IPS-NIHi7 (cell line): ENCODE measurements around the gene KDM4B.

Experiments
- DNase-seq: peaks from one replicate; pipeline ENCODE4 v3.0.0; 2012; ENCODE audit warnings: mixed read lengths; ENCODE audit errors: extremely low spot score

Gene KDM4B

GRCh38 chr19:5132698-5133651 is 164.1 kb downstream of the KDM4B start:
- DNase-seq, result no peak

GRCh38 chr19:5133986-5134595 is 165.2 kb downstream of the KDM4B start:
- no peak for DNase-seq

DNA sequence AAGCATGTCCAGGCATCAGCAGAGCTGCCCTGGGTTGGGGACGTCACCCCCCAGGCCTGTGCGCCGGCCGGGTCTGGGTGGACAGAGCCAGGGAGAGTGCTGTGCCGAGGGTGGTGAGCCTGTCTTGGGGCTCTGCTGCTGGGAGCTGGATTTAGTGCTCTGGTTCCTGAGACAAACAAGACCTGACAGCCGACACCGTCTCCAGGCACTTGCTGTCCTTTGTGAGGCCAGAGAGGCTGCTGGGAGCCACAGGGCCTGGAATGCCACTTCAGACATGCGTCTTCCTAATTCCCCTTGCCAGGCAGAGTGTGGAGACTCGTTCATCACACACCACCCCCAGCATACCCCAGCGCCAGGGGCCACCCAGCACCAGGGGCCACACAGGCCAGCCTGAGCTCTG is 165.8 kb downstream of the KDM4B start:
- no peak for DNase-seq

DNA sequence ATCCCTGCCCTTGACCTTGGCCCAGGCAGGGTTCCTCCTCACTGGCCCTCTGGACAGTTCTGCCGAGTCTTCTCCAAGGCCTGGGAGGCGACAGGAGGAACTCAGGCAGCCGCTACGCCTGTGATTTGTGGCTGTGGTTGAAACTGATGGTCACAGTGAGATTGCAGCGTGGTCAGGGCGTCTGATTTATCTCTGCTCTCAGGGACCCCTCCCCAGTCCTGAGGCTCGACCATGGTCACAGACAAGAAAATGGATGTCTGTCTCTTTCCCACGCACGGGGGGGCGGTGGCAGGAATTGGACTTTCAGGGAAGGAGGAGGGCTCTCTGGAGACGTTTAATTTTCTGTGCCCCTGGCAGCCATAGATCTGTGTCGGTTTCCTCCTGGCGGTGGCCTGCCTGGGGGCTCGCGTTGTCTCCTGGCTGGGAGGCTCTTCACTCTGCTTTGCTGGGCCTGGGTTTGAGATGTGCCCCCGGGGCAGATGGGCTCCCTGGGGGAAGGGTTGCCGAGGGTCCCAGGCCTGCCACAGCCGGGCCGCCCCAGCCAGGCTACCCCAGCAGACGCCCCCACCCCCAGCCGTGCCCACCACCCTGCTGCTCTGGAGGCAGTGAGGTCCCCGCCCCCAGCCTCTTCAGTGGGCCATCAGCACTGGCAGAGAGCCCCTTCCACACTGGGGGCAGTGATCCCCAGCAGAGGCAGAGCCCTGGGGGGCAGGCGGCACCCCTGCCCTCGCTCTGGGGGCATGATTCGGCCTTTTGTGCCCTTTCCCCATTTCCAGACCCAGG is 167.4 kb downstream of the KDM4B start:
- no peak for DNase-seq

- DNase-seq, result no peak
These were observed 168.2 kb downstream of the KDM4B start for GRCh38 chr19:5137114-5137513.

- peak; percentile 94 for DNase-seq
These were observed 168.7 kb downstream of the KDM4B start for GRCh38 chr19:5137571-5138124.

DNA sequence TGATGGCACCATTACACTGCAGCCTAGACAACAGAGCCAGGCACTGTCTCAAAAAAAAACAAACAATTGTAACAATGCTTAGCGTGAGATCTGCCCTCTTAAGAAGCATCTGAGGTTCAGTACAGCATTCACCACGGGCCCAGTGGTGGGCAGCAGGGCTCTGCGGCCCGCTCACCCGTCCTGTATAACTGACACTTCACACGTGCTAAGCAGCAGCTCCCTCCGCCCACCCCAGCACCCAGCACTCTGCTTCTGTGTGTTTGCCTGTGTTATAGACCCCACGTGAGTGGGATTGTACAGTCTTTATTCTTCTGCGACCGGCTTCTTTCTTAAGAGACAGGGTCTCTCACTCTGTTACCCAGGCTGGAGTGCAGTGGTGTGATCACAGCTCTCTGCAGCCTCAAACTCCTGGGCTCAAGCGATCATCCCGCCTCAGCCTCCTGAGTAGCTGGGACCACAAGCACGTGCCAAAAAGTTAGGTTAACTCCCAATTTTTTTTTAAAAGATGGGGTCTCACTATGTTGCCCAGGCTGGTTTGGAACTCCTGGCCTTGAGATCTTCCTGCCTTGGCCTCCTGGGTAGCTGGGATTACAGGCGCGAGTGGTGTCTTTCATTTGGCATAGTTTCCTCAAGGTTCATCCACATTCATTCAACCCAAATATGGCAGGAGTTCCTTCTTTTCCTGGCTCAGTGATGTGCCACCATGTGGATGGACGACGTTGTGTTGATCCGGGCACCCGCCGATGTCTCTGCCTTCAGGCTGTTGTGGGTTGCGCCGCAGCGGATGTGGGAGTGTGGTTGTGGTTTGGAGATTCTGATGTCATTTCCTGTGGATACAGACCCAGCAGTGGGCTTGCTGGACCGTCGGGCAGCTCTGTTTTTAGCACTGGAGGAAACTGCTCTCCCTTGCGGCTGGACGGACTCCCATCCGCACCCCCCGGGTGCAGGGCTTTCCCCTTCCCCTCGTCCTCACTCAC is 170.0 kb downstream of the KDM4B start:
- no peak for DNase-seq

DNA sequence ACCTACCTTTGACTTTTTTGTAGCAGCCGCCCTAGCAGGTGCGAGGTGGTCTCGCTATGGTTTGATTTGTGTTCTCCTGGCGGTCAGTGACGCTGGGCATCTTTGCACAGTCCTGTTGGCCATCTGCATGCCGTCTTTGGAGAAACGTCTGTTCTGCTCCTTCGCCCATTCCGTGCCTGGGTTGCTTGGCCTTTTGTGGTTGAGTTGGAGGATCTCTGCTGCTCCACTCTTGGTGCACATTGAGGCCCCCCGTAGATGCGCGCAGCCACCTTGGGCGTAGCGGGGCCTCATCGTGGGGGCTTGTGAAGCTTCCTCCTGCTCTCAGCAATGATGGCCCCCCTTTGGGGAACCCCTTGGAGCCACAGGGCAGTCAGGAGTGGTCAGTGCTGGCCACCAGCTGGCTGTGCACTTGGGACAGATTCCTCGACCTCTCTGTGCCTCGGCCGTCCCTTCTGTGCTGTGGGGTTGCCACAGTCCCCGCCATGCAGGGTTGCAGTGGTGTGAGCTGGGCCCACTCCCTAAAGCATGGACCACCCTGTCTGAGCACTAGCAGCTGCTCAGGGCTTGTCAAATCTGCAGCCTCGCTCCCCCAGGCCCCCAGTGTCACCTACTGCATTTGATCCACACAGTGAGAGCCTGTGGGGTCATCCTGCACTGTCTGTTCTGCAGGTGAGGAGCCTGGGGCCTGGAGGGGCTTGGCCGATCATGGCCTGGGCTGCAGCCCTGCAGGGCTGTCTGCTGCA is 170.8 kb downstream of the KDM4B start:
- no peak for DNase-seq

- no peak for DNase-seq
These were observed 172.4 kb downstream of the KDM4B start for GRCh38 chr19:5141129-5141849.

GRCh38 chr19:5141850-5142724 is 173.2 kb downstream of the KDM4B start:
- DNase-seq, result no peak

DNA sequence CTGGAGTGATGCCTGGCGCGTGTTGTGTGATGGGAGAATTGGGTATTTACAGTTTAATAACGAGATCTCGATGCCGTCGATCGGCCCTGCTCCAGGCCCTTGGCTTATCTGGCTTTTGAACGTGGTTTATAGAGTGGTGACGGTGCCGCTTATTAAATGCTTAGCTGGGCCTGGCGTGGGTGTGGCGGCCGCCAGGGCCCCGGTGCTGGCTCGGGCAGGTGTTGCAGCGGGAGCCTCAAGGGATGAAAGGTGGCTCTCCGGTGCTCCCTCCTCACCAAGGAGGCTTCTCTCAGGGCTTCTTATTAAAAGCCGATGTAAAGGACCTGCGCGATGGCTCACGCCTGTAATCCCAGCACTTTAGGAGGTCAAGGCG is 173.8 kb downstream of the KDM4B start:
- no peak for DNase-seq

GRCh38 chr19:5143471-5144411 is 174.8 kb downstream of the KDM4B start:
- DNase-seq, result no peak

GRCh38 chr19:5144545-5145179 is 175.7 kb downstream of the KDM4B start:
- no peak for DNase-seq

GRCh38 chr19:5145521-5146511 is 176.9 kb downstream of the KDM4B start:
- DNase-seq, result no peak
